ENCODE data around the gene CPLANE1. TPM values are rescaled to one million over a fixed set of nuclear protein-coding genes. Genes with fewer than 3 reads are reported as not detected.

The CPLANE1 gene
- total RNA-seq, 1 experiment from 2014 or later: 3.5 TPM

DNA sequence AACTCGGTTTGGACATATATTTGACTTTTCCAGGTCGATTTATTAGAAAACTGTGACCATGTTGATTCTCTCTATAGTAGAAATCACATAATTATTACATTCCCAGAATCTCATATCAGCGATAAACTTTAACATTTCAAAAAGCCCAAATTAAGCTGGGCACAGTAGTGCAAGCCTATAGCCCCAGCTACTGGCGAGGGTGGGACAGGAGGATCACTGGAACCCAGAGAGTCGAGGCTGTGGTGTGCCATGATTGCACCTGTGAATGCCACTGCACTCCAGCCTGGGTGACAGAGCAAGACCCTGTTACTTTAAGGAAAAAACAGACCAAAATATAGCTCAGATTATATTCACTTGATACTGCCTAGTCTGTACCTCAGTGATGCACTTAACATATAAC is 128.9 kb downstream of the CPLANE1 start:
- ChIA-PET CTCF (no interaction called here), RAD21 (ENCODE audit: low non-redundant PET in 1 of 2, low total read pairs in 2 of 2, uncharacterized antibody in 2 of 2, unreplicated experiment in 2 of 2) (no interaction called here), POLR2A (no interaction called here)
- no peak overlapping the region for H3K9ac ChIP-seq (ENCODE audit: low read length)
- no peak for TF ChIP-seq FOSL1 (IDR thresholded peaks at IDR 0.05; ENCODE audit: low read depth)
- no peak for TF ChIP-seq TCF7L2 (IDR thresholded peaks at IDR 0.05; ENCODE audit: borderline replicate concordance, extremely low read depth, insufficient read depth, insufficient read length)
- TF ChIP-seq SIN3A (IDR thresholded peaks at IDR 0.05; ENCODE audit: low read depth): no peak
- TF ChIP-seq EZH2phosphoT487 (IDR thresholded peaks at IDR 0.05; ENCODE audit: borderline replicate concordance): no peak
- TF ChIP-seq ELF1 (IDR thresholded peaks at IDR 0.05; ENCODE audit: borderline replicate concordance, low read depth): no peak
- no peak for TF ChIP-seq SP1 (IDR thresholded peaks at IDR 0.05; ENCODE audit: low read depth)
- TF ChIP-seq CEBPB (IDR thresholded peaks at IDR 0.05; ENCODE audit: low read depth): no peak
- no peak for TF ChIP-seq ZNF274 (IDR thresholded peaks at IDR 0.05; ENCODE audit: low read depth, low read length)
- TF ChIP-seq, protein P1, sequence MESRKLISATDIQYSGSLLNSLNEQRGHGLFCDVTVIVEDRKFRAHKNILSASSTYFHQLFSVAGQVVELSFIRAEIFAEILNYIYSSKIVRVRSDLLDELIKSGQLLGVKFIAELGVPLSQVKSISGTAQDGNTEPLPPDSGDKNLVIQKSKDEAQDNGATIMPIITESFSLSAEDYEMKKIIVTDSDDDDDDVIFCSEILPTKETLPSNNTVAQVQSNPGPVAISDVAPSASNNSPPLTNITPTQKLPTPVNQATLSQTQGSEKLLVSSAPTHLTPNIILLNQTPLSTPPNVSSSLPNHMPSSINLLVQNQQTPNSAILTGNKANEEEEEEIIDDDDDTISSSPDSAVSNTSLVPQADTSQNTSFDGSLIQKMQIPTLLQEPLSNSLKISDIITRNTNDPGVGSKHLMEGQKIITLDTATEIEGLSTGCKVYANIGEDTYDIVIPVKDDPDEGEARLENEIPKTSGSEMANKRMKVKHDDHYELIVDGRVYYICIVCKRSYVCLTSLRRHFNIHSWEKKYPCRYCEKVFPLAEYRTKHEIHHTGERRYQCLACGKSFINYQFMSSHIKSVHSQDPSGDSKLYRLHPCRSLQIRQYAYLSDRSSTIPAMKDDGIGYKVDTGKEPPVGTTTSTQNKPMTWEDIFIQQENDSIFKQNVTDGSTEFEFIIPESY (IDR thresholded peaks at IDR 0.05; ENCODE audit: extremely low read depth, insufficient replicate concordance, low read length): no peak
- no peak for TF ChIP-seq SRF (IDR thresholded peaks at IDR 0.05; ENCODE audit: low read depth)
- TF ChIP-seq, protein P2, sequence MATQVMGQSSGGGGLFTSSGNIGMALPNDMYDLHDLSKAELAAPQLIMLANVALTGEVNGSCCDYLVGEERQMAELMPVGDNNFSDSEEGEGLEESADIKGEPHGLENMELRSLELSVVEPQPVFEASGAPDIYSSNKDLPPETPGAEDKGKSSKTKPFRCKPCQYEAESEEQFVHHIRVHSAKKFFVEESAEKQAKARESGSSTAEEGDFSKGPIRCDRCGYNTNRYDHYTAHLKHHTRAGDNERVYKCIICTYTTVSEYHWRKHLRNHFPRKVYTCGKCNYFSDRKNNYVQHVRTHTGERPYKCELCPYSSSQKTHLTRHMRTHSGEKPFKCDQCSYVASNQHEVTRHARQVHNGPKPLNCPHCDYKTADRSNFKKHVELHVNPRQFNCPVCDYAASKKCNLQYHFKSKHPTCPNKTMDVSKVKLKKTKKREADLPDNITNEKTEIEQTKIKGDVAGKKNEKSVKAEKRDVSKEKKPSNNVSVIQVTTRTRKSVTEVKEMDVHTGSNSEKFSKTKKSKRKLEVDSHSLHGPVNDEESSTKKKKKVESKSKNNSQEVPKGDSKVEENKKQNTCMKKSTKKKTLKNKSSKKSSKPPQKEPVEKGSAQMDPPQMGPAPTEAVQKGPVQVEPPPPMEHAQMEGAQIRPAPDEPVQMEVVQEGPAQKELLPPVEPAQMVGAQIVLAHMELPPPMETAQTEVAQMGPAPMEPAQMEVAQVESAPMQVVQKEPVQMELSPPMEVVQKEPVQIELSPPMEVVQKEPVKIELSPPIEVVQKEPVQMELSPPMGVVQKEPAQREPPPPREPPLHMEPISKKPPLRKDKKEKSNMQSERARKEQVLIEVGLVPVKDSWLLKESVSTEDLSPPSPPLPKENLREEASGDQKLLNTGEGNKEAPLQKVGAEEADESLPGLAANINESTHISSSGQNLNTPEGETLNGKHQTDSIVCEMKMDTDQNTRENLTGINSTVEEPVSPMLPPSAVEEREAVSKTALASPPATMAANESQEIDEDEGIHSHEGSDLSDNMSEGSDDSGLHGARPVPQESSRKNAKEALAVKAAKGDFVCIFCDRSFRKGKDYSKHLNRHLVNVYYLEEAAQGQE (IDR thresholded peaks at IDR 0.05; ENCODE audit: low read depth): no peak
- TF ChIP-seq RAD21 (IDR thresholded peaks at IDR 0.05; ENCODE audit: low read depth): no peak
- DNase-seq (ENCODE audit: low read depth, low spot score) (no peak), ATAC-seq (no peak)
- BruUV-seq (replicated peaks): no TSS peak
- H2AFZ ChIP-seq (ENCODE audit: low read depth, low read length, poor library complexity, severe bottlenecking): no peak overlapping the region
- no peaks in the 10 kb centered on the region for H3K36me3 ChIP-seq (ENCODE audit: control insufficient read depth in 1 of 2, insufficient read depth in 2 of 2, low read length in 2 of 2)
- H3K27me3 ChIP-seq (ENCODE audit: insufficient read depth, low read length): no peaks in the 10 kb centered on the region
- intact Hi-C loops (cut with micrococcal nuclease): no loop called here
- H3K9me2 ChIP-seq (ENCODE audit: insufficient read depth): no peaks in the 10 kb centered on the region
- H3K79me2 ChIP-seq (ENCODE audit: insufficient read depth, low read length): no peaks in the 10 kb centered on the region
- H4K20me1 ChIP-seq (ENCODE audit: insufficient read depth): no peaks in the 10 kb centered on the region
- no peaks in the 10 kb centered on the region for H3K4me1 ChIP-seq (ENCODE audit: control insufficient read depth in 1 of 2, insufficient read depth in 2 of 2, low read length in 2 of 2)
- no peak overlapping the region for H3K4me2 ChIP-seq (ENCODE audit: low read length)
- H3K9me3 ChIP-seq (ENCODE audit: control insufficient read depth in 1 of 2, insufficient read depth in 1 of 2, low read depth in 1 of 2, low read length in 2 of 2): no peaks in the 10 kb centered on the region
- H3K4me3 ChIP-seq (replicated peaks in 1 of 2; ENCODE audit: low read depth in 1 of 2, low read length in 2 of 2): no peak overlapping the region
- H3K27ac ChIP-seq (ENCODE audit: low read depth, low read length): no peak overlapping the region

All from HCT116 (cell line).